Retinal pigment epithelial cell (primary cell): ENCODE data around the gene SLFN12.

Experiments used
- DNase-seq: peaks from one replicate; pipeline ENCODE4 v3.0.0-alpha.2; 2010; ENCODE audit warnings: low read depth
- H3K4me3 ChIP-seq: 2 replicates; pipeline ENCODE4 v1.5.1; 2011; ENCODE audit warnings: mild to moderate bottlenecking, low read length, control low read depth, moderate library complexity
- CTCF ChIP-seq: conservative IDR thresholded peaks from 2 replicates; pipeline ENCODE4 v1.5.1; 2011; ENCODE audit warnings: low read depth, low read length, control low read depth, inconsistent platforms

SLFN12 gene

GRCh38 chr17:35377706-35378105 lies 54.6 kb downstream of the SLFN12 start:
- H3K4me3 ChIP-seq: no peak overlapping the region
- no peak for TF ChIP-seq CTCF
- DNase-seq: no peak

GRCh38 chr17:35377068-35377467 lies 55.2 kb downstream of the SLFN12 start:
- DNase-seq: no peak
- TF ChIP-seq CTCF: no peak
- H3K4me3 ChIP-seq: no peak overlapping the region

GRCh38 chr17:35376245-35376644 lies 56.1 kb downstream of the SLFN12 start:
- DNase-seq: no peak
- no peak for TF ChIP-seq CTCF
- H3K4me3 ChIP-seq: no peak overlapping the region

- peak overlapping the region; percentile 52 for H3K4me3 ChIP-seq
- DNase-seq: no peak
Measured at GRCh38 chr17:35374766-35375344, 57.4 kb downstream of the SLFN12 start.

GRCh38 chr17:35373984-35374765 lies 58.1 kb downstream of the SLFN12 start:
- peak overlapping the region; percentile 52 for H3K4me3 ChIP-seq
- TF ChIP-seq CTCF: no peak
- no peak for DNase-seq

More at GRCh38 chr17:35374766-35375344, 57.4 kb downstream of the SLFN12 start:
- no peak for TF ChIP-seq CTCF

- no peak for TF ChIP-seq CTCF
- no peak for DNase-seq
- peak within 1 kb of the TSS; percentile 52 for H3K4me3 ChIP-seq
Measured at GRCh38 chr17:35373534-35373983, 58.7 kb downstream of the SLFN12 start, which contains the start of gene SLFN11. TSS of gene SLFN11 (minus strand) at chr17:35373621. CDS start at chr17:35363807, 9,814 bp downstream.
